Activated CD4-positive, CD25-positive, alpha-beta regulatory T cell treated with anti-CD3 and anti-CD28 coated beads, Interleukin-2, amount 50 U/mL, for 24 hours (primary cell): ENCODE measurements around the gene CARNS1.
A peak's percentile ranks its signal among the peaks of the same experiment; 100 is the strongest.

ENCODE experiments used
- ATAC-seq, 2 donors: fragments of 150-1000 bp; cut with Tn5 transposase; one replicate each; pipeline ENCODE4 v1.10.0; 2021; ENCODE audit warnings: mild to moderate bottlenecking in 1 of 2, moderate library complexity in 1 of 2

The CARNS1 gene

GRCh38 chr11:67376063-67376820 is 39.2 kb upstream of the CARNS1 start:
- ATAC-seq = no peak

- no peak for ATAC-seq
Observed at GRCh38 chr11:67376873-67377808, 38.3 kb upstream of the CARNS1 start.

- no peak for ATAC-seq
Observed at GRCh38 chr11:67378544-67378943, 36.9 kb upstream of the CARNS1 start.

- ATAC-seq = no peak
Observed at GRCh38 chr11:67379061-67380058, 36.1 kb upstream of the CARNS1 start.

GRCh38 chr11:67381244-67381972 is 34.1 kb upstream of the CARNS1 start:
- ATAC-seq = no peak

GRCh38 chr11:67382276-67383136 is 33.0 kb upstream of the CARNS1 start:
- peak; percentile 91 to 93 for ATAC-seq

GRCh38 chr11:67384851-67385366 is 30.6 kb upstream of the CARNS1 start:
- no peak for ATAC-seq

- ATAC-seq = no peak
Observed at GRCh38 chr11:67387069-67387468, 28.4 kb upstream of the CARNS1 start.

GRCh38 chr11:67387518-67387917 is 28.0 kb upstream of the CARNS1 start:
- no peak for ATAC-seq

- peak; percentile 42 to 49 for ATAC-seq
Observed at GRCh38 chr11:67389477-67389876, 26.0 kb upstream of the CARNS1 start.

- no peak for ATAC-seq
Observed at GRCh38 chr11:67390947-67391303, 24.6 kb upstream of the CARNS1 start.

- peak; percentile 77 to 82 for ATAC-seq
Observed at GRCh38 chr11:67391304-67392182, 23.9 kb upstream of the CARNS1 start, which contains the start of gene RAD9A. Gene RAD9A, plus strand, starts transcription at chr11:67391986. Its CDS starts 59 bp downstream, at chr11:67392045.

- no peak for ATAC-seq
Observed at GRCh38 chr11:67392183-67392715, 23.2 kb upstream of the CARNS1 start.

GRCh38 chr11:67393437-67393836 is 22.0 kb upstream of the CARNS1 start:
- ATAC-seq = no peak

GRCh38 chr11:67393990-67394389 is 21.5 kb upstream of the CARNS1 start:
- no peak for ATAC-seq

GRCh38 chr11:67395555-67396258 is 19.8 kb upstream of the CARNS1 start:
- no peak for ATAC-seq

GRCh38 chr11:67396259-67396581 is 19.3 kb upstream of the CARNS1 start:
- ATAC-seq = no peak

GRCh38 chr11:67396587-67397389 is 18.7 kb upstream of the CARNS1 start:
- no peak for ATAC-seq
